Measurements from ENCODE around the gene SCD. TPM values are rescaled to one million over a fixed set of nuclear protein-coding genes. Genes with fewer than 3 reads are reported as not detected.

SCD gene
- total RNA-seq, 2 donors from 2014 or later: 159 to 513 TPM

- H3K4me3 ChIP-seq: peak overlapping the region; percentile 80
- no peaks in the 10 kb centered on the region for H3K4me1 ChIP-seq
- peak; percentile 79 for DNase-seq
- intact Hi-C loops (cut with DNase I): no loop called here
- no peaks in the 10 kb centered on the region for H3K9me3 ChIP-seq
- no peaks in the 10 kb centered on the region for H3K27me3 ChIP-seq
- H3K36me3 ChIP-seq: no peaks in the 10 kb centered on the region
- H3K9ac ChIP-seq (ENCODE audit: low read depth in 2 of 2, low read length in 2 of 2): peak overlapping the region; percentile 69 to 81
- no peak for TF ChIP-seq CTCF (IDR thresholded peaks at IDR 0.05)
- peak overlapping the region; percentile 59 for H3K27ac ChIP-seq
These were observed 675 bp upstream of the SCD start for GRCh38 chr10:100346351-100346764.

GRCh38 chr10:100347568-100348195 is 649 bp downstream of the SCD start:
- H3K4me3 ChIP-seq: peak overlapping the region; percentile 80
- H3K27ac ChIP-seq: peak overlapping the region; percentile 30
- no peak for TF ChIP-seq CTCF (IDR thresholded peaks at IDR 0.05)
- DNase-seq: peak; percentile 28
- no peaks in the 10 kb centered on the region for H3K9me3 ChIP-seq
- no peaks in the 10 kb centered on the region for H3K36me3 ChIP-seq
- H3K27me3 ChIP-seq: no peaks in the 10 kb centered on the region
- no peaks in the 10 kb centered on the region for H3K4me1 ChIP-seq
- intact Hi-C loops (cut with DNase I): no loop called here
- H3K9ac ChIP-seq (ENCODE audit: low read depth in 2 of 2, low read length in 2 of 2): peak overlapping the region; percentile 69 to 81

- Histone ChIP-seq H3K4me1 (no peaks in the 10 kb centered on the region), H3K27me3 (no peaks in the 10 kb centered on the region), H3K4me3 (peak overlapping the region; percentile 80), H3K9ac (ENCODE audit: low read depth in 2 of 2, low read length in 2 of 2) (no peak overlapping the region), H3K36me3 (no peaks in the 10 kb centered on the region), H3K9me3 (no peaks in the 10 kb centered on the region), H3K27ac (no peak overlapping the region)
- intact Hi-C loops (cut with DNase I): no loop called here
- no peak for TF ChIP-seq CTCF (IDR thresholded peaks at IDR 0.05)
- no peak for DNase-seq
These were observed 1.4 kb downstream of the SCD start for GRCh38 chr10:100348389-100348927.

- H3K4me3 ChIP-seq: peak overlapping the region; percentile 80
- intact Hi-C loops (cut with DNase I): no loop called here
- H3K27ac ChIP-seq: no peak overlapping the region
- no peaks in the 10 kb centered on the region for H3K9me3 ChIP-seq
- no peak for DNase-seq
- no peaks in the 10 kb centered on the region for H3K4me1 ChIP-seq
- H3K36me3 ChIP-seq: peaks cover 4% of the 10 kb centered on the region
- TF ChIP-seq CTCF (IDR thresholded peaks at IDR 0.05): no peak
- H3K27me3 ChIP-seq: no peaks in the 10 kb centered on the region
- no peak overlapping the region for H3K9ac ChIP-seq (ENCODE audit: low read depth in 2 of 2, low read length in 2 of 2)
These were observed 2.1 kb downstream of the SCD start for GRCh38 chr10:100349087-100349486.

- no peak for DNase-seq
- peaks cover 10% of the 10 kb centered on the region for H3K36me3 ChIP-seq
- no peaks in the 10 kb centered on the region for H3K27me3 ChIP-seq
- TF ChIP-seq CTCF (IDR thresholded peaks at IDR 0.05): no peak
- H3K4me1 ChIP-seq: no peaks in the 10 kb centered on the region
- intact Hi-C loops (cut with DNase I): no loop called here
- H3K27ac ChIP-seq: no peak overlapping the region
- no peak overlapping the region for H3K9ac ChIP-seq (ENCODE audit: low read depth in 2 of 2, low read length in 2 of 2)
- H3K9me3 ChIP-seq: no peaks in the 10 kb centered on the region
- no peak overlapping the region for H3K4me3 ChIP-seq
These were observed 2.6 kb downstream of the SCD start for GRCh38 chr10:100349672-100350071.

Measured in colonic mucosa (tissue), 4 donors.